AG09309 (cell line): Measurements from ENCODE around the gene AGPAT2.
A peak's percentile ranks its signal among the peaks of the same experiment; 100 is the strongest.

Experiments used
- DNase-seq: peaks from one replicate; pipeline ENCODE4 v3.0.0-alpha.2; 2010; ENCODE audit warnings: low read depth
- H3K4me3 ChIP-seq: 2 replicates; pipeline ENCODE4 v1.5.1; 2011; ENCODE audit warnings: mild to moderate bottlenecking, low read depth, low read length, moderate library complexity; ENCODE audit not compliant: control insufficient read depth
- CTCF ChIP-seq: IDR thresholded peaks from 2 replicates; pipeline ENCODE4 v1.5.1; 2011; ENCODE audit warnings: mild to moderate bottlenecking, low read depth, low read length, inconsistent platforms; ENCODE audit not compliant: insufficient read depth, control insufficient read depth; ENCODE audit errors: missing control alignments

The AGPAT2 gene

GRCh38 chr9:136695435-136695895 is 8.2 kb upstream of the AGPAT2 start:
- H3K4me3 ChIP-seq, result no peak overlapping the region
- no peak for DNase-seq
- TF ChIP-seq CTCF, result no peak

DNA sequence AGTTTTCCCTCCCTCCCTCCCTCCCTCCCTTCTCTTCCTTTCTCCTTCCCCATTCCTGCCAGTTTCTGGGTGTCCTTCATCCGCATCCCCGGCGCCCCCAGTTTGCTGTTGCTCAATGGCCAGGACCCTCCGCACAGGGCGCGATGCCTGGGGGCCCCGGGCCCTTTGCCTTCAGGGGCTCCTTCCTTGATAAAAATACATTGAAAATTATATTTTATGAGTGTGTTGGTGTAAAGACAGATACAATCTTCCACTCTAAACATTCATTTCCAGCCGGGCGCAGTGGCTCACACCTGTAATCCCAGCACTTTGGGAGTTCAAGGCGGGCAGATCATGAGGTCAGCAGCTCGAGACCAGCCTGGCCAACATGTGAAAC is 7.6 kb upstream of the AGPAT2 start:
- H3K4me3 ChIP-seq, result no peak overlapping the region
- no peak for TF ChIP-seq CTCF
- no peak for DNase-seq

- no peak for DNase-seq
- no peak overlapping the region for H3K4me3 ChIP-seq
- TF ChIP-seq CTCF, result peak; percentile 78
These were observed 7.1 kb upstream of the AGPAT2 start for GRCh38 chr9:136694163-136694871.

DNA sequence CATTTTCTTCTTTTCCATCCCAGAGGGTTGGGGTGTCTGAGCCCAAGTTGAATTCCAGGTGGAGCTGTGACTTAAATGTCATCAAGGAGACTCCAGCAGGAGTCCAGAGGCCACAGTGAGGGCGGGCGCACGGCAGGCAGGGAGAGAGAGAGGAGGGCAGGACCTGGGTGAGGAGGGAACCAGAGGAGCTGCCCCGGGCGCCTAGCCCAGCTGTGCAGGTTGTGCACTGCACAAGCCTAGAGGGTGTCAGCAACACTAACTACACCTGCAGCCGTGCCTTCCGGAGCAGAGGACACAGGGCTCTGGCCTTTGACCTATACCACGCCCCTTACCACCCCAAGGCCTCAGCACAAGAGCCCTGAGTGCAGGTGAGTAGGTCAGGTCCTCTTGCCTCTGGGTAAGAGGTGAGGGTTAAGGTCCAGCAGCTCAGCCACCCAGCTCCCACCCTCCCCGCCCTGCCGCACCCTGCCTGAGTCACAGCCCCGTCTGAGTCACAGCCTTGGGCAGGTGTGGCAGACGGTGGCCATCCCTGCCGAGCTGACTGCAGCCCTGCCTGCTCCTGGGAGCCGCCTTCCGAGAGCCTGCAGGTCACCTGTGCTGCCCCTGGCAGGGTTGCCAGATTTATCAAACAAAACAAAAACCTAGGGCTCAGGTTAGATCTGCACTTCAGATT is 6.4 kb upstream of the AGPAT2 start:
- no peak for TF ChIP-seq CTCF
- DNase-seq, result no peak
- no peak overlapping the region for H3K4me3 ChIP-seq

DNA sequence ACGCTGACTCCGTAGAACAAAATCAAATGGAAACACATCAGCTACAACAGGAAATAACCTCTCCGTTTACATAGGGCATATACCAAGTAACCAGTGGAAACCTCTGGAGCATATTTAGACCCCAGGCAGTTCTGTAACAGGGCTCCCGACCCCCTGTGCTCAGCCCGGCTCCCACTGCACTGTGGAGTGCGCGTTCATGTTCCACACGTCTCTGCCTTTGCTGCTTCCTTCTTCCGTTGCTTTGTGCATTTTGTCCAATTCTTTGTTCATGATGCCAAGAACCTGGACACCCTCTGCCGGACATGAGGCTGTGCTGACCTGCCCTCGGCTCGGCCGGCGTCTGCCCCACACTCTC is 5.9 kb upstream of the AGPAT2 start:
- no peak for TF ChIP-seq CTCF
- no peak for DNase-seq
- no peak overlapping the region for H3K4me3 ChIP-seq

GRCh38 chr9:136692185-136693134 is 5.2 kb upstream of the AGPAT2 start:
- H3K4me3 ChIP-seq, result no peak overlapping the region
- no peak for TF ChIP-seq CTCF
- no peak for DNase-seq
